GM12865 (cell line): ENCODE results near the gene CCL24.
A peak's percentile ranks its signal among the peaks of the same experiment; 100 is the strongest.
"Not testable (repeated sequence)": the region's sequence is repeated elsewhere in the genome, so short reads cannot be mapped to it uniquely, and the experiment has no call there.

Experiments used
- DNase-seq: peaks from one replicate; pipeline ENCODE4 v3.0.0; 2010; ENCODE audit warnings: low read depth
- H3K4me3 ChIP-seq: 2 replicates; pipeline ENCODE4 v1.5.1; 2011; ENCODE audit warnings: mild to moderate bottlenecking, low read depth, low read length, control low read depth
- TF ChIP-seq, protein P1 (sequence below): IDR thresholded peaks from 2 replicates; pipeline ENCODE4 v1.5.1; 2011; ENCODE audit warnings: low read length, control low read depth, low read depth, inconsistent platforms; ENCODE audit not compliant: insufficient read depth; ENCODE audit errors: missing control alignments

CCL24 gene

DNA sequence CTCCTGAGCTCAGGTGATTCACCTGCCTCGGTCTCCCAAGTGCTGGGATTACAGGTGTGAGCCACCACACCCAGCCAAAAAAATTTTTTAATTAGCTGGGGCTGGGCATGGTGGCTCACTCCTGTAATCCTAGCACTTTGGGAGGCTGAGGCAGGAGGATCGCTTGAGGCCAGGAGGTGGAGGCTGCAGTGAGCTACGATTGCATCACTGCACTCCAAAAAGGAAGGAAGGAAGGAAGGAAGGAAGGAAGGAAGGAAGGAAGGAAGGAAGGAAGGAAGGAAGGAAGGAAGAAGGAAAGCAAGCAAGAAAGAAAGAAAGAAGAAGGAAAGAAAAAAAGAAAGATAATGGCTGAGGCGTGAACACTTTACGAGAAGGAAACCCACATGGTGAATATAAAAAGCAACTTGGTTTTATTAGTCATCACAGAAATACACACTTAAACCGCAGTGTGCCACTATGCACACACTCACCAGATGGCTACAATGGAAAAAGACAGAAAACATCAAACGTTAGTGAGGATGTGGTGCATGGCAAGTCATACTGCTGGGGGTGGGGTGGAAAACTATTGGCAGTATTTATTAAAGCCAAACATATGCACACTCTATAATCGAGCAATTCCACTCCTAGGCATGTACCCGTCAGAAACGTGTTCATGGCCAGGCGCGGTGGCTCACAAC is 37.2 kb downstream of the CCL24 start:
- peak; percentile 62 for DNase-seq

GRCh38 chr7:75773958-75774357 is 39.6 kb downstream of the CCL24 start:
- H3K4me3 ChIP-seq, DNase-seq: not testable (repeated sequence)

More for the DNA sequence above, 37.2 kb downstream of the CCL24 start:
- TF ChIP-seq, protein P1, sequence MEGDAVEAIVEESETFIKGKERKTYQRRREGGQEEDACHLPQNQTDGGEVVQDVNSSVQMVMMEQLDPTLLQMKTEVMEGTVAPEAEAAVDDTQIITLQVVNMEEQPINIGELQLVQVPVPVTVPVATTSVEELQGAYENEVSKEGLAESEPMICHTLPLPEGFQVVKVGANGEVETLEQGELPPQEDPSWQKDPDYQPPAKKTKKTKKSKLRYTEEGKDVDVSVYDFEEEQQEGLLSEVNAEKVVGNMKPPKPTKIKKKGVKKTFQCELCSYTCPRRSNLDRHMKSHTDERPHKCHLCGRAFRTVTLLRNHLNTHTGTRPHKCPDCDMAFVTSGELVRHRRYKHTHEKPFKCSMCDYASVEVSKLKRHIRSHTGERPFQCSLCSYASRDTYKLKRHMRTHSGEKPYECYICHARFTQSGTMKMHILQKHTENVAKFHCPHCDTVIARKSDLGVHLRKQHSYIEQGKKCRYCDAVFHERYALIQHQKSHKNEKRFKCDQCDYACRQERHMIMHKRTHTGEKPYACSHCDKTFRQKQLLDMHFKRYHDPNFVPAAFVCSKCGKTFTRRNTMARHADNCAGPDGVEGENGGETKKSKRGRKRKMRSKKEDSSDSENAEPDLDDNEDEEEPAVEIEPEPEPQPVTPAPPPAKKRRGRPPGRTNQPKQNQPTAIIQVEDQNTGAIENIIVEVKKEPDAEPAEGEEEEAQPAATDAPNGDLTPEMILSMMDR, result no peak
- no peak overlapping the region for H3K4me3 ChIP-seq

- TF ChIP-seq, protein P1, result no peak
- H3K4me3 ChIP-seq, result no peak within 1 kb of the TSS
- DNase-seq, result no peak
These were observed 41.2 kb downstream of the CCL24 start, which contains the start of gene CCL26 for GRCh38 chr7:75772081-75773077. CCL26 (minus strand) TSS chr7:75772211; CDS start chr7:75772176, 35 bp downstream.

DNA sequence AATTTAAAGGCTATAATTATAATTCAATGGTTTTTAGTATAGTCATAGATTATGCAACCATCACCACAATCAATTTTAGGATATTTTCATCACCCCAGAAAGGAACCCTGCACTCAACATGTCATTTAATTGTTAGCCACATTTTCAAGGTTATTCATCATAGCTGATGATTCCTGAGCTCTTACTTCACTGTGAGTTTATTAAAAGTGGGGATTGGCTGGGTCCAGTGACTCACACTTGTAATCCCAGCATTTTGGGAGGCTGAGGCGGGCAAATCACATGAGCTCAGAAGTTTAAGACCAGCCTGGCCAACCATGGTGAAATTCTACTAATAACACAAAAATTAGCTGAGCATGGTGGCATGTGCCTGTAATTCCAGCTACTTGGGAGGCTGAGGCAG is 42.4 kb downstream of the CCL24 start:
- DNase-seq, result no peak
- TF ChIP-seq, protein P1, result no peak
- H3K4me3 ChIP-seq, result no peak overlapping the region

- TF ChIP-seq, protein P1, result peak; percentile 65
- H3K4me3 ChIP-seq, result no peak overlapping the region
- DNase-seq, result peak; percentile 62
These were observed 51.2 kb downstream of the CCL24 start for GRCh38 chr7:75762350-75762917.

- not testable (repeated sequence) for DNase-seq, H3K4me3 ChIP-seq
These were observed 51.8 kb downstream of the CCL24 start for GRCh38 chr7:75761801-75762200.
